Occipital lobe (tissue), 2 donors: ENCODE results near the gene FRMD7. TPM values are rescaled to one million over a fixed set of nuclear protein-coding genes. Genes with fewer than 3 reads are reported as not detected.

ENCODE experiments used
- DNase-seq: peaks from one replicate; lab custom pipeline; 2025; lab: John Stamatoyannopoulos, UW
- total RNA-seq: library from RNA; depleted of rRNA; stranded (reverse); fragments of >200 nt; gene quantifications from one replicate; pipeline ENCODE4 v1.2.3, GENCODE V29; 2014

FRMD7 gene
- total RNA-seq, 1 donor from 2014 or later = not detected

GRCh38 chrX:132037479-132037993 is 90.3 kb downstream of the FRMD7 start:
- no peak for DNase-seq

GRCh38 chrX:132034648-132035047 is 93.2 kb downstream of the FRMD7 start:
- DNase-seq = no peak

GRCh38 chrX:132033166-132033565 is 94.7 kb downstream of the FRMD7 start:
- DNase-seq = no peak

DNA sequence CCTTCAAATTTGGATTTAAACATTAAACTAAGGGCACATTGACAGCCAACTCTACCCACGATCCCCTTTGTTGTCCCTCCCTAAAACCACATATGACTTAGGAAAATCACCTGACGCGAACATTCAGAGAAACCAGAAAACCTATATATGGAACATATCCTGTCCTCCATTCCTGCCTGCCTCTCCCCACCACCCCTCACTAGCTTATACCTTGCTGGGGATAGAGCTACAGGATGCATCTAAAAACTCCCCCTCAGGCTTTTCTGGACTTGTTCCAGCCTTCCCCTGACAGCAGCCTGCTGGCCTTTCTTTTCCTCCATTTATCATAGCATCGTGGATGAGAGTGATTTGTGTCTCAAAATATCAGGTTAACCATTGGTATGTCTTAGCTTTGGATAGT is 96.0 kb downstream of the FRMD7 start:
- DNase-seq = no peak

DNA sequence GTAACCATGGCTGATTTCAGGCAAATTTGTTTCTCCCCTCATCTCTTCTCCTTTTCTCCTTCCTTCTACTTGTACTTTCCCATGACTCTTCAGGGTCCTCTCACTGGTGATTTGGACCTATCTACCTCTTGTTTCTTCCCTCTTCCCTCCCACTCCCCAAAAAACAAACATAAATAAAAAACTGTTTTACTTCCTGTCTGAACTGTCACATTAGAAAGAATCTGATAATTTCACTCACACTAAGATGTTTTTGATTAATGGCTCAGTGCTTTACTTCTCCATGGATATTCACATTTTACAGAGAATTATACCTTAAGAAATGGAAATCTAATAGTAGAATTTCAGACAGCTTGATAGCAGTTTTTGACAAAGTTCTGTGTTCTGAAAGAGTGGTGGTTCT is 97.6 kb downstream of the FRMD7 start:
- no peak for DNase-seq

Other genes starting within 250 kb of the FRMD7 start
- 0.78 TPM for gene STK26, start 104.7 kb downstream of the FRMD7 start, total RNA-seq
- 19.2 TPM for gene RAP2C, start 91.4 kb upstream of the FRMD7 start, total RNA-seq